ENCODE measurements around the gene MLPH.

MLPH gene

GRCh38 chr2:237486819-237487448 lies at the start of gene MLPH:
TSS of gene MLPH (plus strand) at chr2:237487251. CDS start at chr2:237493427, 6,176 bp downstream.
- DNase-seq: no peak

DNA sequence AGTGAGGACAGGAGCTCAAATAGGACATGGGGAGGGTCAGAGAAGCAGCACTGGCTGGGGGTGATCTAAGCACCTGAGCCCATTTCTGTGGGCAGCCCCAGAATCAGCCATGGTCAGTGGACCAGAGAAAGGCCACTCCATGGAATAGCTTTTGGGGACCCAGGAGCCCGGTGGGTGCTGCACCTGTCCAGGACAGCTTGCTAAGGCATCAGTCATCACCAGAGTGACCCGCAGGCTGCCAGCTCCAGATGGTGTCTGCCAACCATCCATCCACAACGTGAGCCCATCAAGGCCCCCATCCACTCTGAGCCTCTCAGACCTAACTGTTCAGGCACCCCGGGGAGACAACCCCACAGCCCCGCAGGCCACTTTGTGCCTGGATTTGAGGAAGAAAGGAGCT lies 49.5 kb upstream of the MLPH start:
- no peak for DNase-seq

- no peak for DNase-seq
These were observed 48.7 kb upstream of the MLPH start for GRCh38 chr2:237438080-237438940.

- no peak for DNase-seq
These were observed 46.2 kb upstream of the MLPH start for GRCh38 chr2:237440819-237441281.

- no peak for DNase-seq
These were observed 45.3 kb upstream of the MLPH start for GRCh38 chr2:237441605-237442274.

DNA sequence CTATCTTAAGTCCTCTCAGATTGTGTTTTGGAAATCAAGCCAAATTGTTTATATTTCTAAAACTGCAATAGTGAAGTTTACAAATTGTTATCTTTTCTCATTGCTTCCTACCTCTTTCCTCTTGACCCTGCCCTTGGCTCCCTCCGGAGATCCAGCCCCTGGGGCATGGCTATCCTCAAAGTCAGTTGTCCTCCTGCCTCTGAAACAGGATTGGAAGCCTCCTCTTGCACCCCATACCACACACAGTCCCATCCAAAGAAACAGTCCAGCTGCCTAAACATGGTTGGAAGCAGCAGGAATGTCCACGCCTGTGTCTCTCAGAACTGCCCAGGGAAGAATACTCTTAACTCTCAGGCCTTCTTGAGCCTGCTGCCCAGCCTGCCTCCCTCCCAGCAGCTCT lies 43.0 kb upstream of the MLPH start:
- no peak for DNase-seq

DNA sequence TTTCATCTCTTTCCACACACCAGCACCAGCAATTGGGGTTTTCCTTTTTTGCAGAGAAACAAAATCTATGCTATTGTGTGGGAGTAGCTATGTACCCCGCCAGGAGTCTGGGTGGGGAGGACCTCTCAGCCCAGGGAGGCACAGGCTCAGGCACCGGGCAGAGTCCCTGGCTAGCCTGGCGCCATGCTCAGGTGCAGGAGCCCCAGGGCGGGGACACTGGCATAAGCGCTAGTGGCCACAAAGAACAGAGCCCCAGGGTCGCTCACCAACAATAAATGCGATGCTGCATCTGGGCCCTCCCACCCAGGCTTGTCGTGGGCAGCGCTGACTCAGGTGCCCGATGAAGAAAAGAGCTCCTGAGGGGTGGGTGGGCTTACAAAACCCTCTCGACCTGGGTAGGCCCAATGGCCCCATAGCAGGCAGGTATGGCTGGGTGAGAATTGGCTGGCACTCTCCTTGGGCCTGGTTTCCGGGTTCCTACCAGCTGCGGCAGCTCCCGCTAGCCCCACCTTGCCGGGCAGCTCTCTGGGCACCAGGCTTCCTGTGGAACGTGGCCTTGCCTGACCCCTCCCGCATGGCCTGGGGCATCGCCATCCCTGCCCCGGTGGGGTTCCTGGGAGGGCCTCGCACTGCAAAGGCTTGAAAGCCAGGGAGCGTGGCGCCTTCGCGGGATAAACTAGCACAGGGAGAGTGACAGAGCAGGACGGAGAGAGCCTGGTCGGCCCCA lies 41.3 kb upstream of the MLPH start:
- DNase-seq: no peak

DNA sequence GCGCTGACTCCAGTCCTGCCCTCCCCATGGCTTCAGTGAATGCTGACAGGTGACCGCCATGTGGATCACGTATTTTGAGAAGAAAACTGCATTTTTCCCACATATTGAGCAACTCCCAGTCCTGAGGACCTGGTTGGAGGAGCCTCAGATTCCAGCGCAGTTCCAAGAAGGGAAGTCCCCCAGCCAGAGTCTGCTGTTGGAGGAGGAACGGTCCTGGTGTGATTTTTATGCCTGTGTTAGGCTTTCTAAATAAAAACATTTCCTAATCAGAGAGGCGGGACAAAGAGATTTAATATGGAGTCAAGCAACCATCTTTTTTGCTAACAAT lies 40.7 kb upstream of the MLPH start:
- no peak for DNase-seq

- no peak for DNase-seq
These were observed 39.6 kb upstream of the MLPH start for GRCh38 chr2:237447496-237447895.

DNA sequence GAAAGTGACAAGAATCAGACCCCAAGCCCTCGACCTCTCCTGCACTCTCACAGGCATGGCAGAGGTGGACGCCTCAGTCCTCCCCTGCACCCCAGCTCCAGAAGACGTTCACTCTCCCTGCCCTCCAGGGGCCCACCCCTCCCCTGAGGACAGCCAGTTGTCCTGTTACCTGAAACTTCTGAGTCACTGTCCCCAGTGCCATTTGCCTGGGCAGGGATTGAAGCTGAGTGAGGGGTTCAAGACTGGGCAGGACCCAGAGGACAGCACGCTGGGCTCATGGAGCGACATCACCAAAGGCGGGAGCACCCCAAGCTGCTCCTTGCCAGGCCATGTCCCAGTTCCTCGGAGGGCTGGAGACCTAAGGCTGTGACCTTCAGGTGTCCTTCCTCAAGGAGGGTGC lies 38.9 kb upstream of the MLPH start:
- no peak for DNase-seq

DNA sequence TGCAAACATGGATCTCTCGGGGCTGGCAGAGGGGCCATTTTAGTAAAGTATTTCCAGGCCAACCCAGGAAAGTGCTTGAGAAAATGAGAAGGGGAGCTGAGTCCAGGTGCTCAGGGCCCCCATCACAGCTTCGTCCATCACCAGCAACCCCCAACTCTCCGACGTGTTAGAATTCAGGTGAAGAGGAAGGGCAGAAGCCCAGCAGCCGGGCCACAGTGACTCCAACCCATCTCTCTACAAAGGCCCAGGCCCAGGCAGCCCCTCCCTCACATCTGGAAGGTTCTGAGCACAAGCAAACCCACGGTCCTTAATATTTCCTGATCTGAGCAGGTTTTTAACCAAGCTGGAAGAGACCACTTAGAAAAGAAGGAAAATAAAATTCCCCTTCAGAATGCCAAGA lies 38.4 kb upstream of the MLPH start:
- no peak for DNase-seq

- DNase-seq: no peak
These were observed 37.7 kb upstream of the MLPH start for GRCh38 chr2:237449193-237449881.

GRCh38 chr2:237450108-237450507 lies 36.9 kb upstream of the MLPH start:
- DNase-seq: no peak

DNA sequence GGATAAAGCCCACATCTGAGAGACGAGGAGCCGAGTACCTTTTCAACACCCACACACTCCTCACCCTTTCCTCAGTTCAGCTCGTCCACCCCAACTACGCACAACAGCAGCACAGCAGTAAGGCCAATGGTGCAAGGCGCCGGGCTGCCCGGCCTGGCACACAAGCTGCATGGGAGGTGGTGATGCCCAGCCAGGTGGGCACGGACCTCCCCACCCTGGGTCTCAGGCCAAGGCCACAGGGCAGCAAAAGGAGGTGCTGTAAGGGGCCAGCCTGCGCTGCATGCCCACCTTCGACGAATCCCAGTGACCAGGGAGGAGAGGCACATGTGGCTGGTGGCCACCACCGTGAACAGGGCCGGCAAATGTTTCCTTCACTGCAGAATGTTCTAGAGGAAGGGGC lies 36.5 kb upstream of the MLPH start:
- DNase-seq: no peak

DNA sequence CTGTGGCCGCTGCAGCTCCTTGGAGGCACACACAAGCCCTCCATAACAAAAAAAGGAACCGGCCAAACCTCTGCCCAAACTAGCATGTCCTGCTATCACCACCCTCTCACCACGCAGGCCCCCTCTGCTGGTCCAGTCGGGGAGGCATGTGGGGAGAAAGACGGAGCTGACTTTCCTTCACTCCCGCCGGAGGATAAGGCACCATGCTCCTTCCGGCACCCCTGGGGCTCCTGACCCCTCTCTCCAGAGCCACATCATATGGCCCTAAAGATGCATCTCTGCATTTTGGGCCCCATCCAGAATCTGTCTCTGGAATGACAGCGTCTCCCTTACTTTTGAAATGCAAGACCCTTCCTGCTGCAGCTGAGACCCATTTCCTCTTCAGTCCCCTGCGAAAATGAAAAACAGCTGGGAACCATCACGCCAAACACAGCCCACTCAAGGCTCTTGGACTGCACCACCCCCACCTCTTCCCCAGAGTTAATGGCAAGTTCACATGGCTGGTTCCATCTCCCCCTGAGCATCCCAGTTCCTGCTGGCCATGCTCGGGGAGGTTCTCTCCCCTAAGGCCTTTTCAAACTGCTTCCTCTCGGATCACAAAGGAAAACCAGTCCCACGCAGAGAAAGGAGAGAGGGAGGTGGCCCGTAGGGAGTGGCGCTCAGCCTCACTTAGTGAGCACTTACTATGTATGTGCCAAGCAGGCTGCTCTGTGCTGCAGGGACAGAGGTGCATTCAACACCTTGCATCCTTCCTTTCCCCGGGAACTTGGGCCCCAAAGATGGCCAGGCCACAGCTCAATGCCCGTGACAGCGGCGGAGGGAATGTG lies 35.2 kb upstream of the MLPH start:
- no peak for DNase-seq

DNA sequence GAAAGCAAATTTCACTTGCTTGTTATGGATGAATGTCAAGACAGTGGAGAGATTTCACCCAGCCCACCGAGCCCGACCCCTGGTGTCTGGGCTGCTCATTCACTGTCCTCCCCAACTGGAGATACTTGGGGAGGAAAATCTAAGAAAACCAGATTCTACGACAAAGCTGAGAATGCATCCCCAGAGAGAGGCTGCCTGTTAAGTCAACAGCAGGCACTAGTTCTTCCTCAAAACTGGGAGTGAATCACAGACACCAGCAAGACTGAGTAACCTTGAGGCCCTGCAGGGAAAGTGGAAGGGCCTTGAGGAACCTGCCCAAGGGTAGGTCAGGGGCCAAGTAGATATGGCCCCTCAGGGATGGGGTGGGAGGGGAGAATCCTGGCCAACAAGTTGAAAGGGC lies 34.2 kb upstream of the MLPH start:
- no peak for DNase-seq

- DNase-seq: no peak
These were observed 33.4 kb upstream of the MLPH start for GRCh38 chr2:237453671-237454070.

DNA sequence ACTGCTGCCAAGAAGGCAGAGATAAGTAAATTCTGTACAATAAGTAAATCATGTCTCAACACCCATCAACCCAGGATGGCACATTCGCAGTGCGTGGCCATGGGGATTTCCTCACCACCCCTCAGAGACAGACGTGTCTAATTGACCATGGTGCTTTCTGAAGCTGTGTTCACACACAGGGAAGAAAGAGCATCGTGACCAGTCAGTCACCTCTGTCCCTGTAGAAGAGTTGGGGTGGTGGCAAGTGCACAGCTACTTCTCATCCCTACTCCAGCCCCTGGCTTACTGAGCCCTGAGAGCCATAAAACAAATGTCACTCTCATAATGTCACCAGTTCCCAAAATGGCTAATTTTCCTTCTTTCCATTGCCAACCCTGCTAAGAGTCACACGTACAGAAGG lies 31.3 kb upstream of the MLPH start:
- no peak for DNase-seq

GRCh38 chr2:237456200-237456843 lies 30.7 kb upstream of the MLPH start:
- DNase-seq: no peak

DNA sequence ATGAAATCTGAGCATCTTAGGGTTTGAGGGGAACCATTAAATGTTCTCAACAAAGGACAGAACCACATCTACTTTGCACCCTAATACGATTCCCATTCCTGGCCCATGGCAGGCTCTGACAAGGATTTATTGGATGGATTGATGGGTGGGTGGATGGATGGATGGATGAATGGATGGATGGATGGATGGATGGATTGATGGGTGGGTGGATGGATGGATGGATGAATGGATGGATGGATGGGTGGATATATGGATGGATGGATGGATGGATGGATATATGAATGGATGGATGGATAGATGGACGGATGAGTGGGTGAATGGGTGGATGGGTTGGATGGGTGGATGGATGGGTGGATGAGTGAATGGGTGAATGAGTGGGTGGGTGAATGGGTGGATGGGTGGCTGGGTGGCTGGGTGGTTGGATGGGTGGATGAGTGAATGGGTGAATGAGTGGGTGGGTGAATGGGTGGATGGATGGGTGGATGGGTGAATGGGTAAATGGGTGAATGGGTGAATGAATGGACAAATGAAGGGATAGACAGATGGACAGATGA lies 29.6 kb upstream of the MLPH start:
- DNase-seq: no peak

GRCh38 chr2:237458519-237458918 lies 28.5 kb upstream of the MLPH start:
- no peak for DNase-seq
